Tibial nerve (tissue), 4 donors: ENCODE results near the gene RAB8B.

ENCODE experiments used
- CTCF ChIP-seq, 5 experiments: fragments of 200-600 bp in 3 of 5; fragments of 450-650 bp in 2 of 5; sonication (generic) in 3 of 5; IDR thresholded peaks; one replicate each; pipeline ENCODE4 v1.5.1; 2016 to 2019; ENCODE audit warnings: antibody characterized with exemption in 5 of 5, mild to moderate bottlenecking in 3 of 5, moderate library complexity in 2 of 5
- EP300 ChIP-seq, 2 donors: sonication (generic); formaldehyde crosslinking; IDR thresholded peaks; one replicate each; pipeline ENCODE4 v1.6.1; 2017; ENCODE audit warnings: antibody characterized with exemption in 2 of 2, mild to moderate bottlenecking in 1 of 2

GRCh38 chr15:63260791-63261190, 71.4 kb downstream of the RAB8B start:
- TF ChIP-seq EP300 (IDR thresholded peaks at IDR 0.05) (no peak), CTCF (IDR thresholded peaks at IDR 0.05) (no peak)
